Fibroblast of skin of right quadriceps (primary cell): ENCODE data around the gene ST8SIA4.

Source experiments
- DNase-seq: peaks from one replicate; pipeline ENCODE4 v3.0.0-alpha.2; 2013

Gene ST8SIA4

GRCh38 chr5:100903039-100903887, at the start of gene ST8SIA4:
TSS of gene ST8SIA4 (minus strand) at chr5:100903282. CDS start at chr5:100902955, 327 bp downstream.
- DNase-seq: peak; percentile 70

- no peak for DNase-seq
Measured at GRCh38 chr5:100950985-100951384, 47.9 kb upstream of the ST8SIA4 start.

GRCh38 chr5:100913298-100913697, 10.2 kb upstream of the ST8SIA4 start:
- DNase-seq: no peak

- DNase-seq: no peak
Measured at GRCh38 chr5:100909034-100909433, 6.0 kb upstream of the ST8SIA4 start.

- no peak for DNase-seq
Measured at GRCh38 chr5:100905259-100905914, 2.3 kb upstream of the ST8SIA4 start.

- DNase-seq: no peak
Measured at GRCh38 chr5:100904259-100904861, 1.3 kb upstream of the ST8SIA4 start.

GRCh38 chr5:100902440-100903038, 543 bp downstream of the ST8SIA4 start:
- DNase-seq: no peak

- no peak for DNase-seq
Measured at GRCh38 chr5:100901821-100902341, 1.2 kb downstream of the ST8SIA4 start.

GRCh38 chr5:100900796-100901781, 2.0 kb downstream of the ST8SIA4 start:
- DNase-seq: peak; percentile 58

GRCh38 chr5:100900142-100900795, 2.8 kb downstream of the ST8SIA4 start:
- peak; percentile 33 for DNase-seq

- no peak for DNase-seq
Measured at GRCh38 chr5:100899675-100900074, 3.4 kb downstream of the ST8SIA4 start.

GRCh38 chr5:100898504-100899346, 4.4 kb downstream of the ST8SIA4 start:
- DNase-seq: peak; percentile 22

- no peak for DNase-seq
Measured at GRCh38 chr5:100896054-100896453, 7.0 kb downstream of the ST8SIA4 start.

- DNase-seq: no peak
Measured at GRCh38 chr5:100890461-100891008, 12.5 kb downstream of the ST8SIA4 start.

GRCh38 chr5:100889896-100890295, 13.2 kb downstream of the ST8SIA4 start:
- no peak for DNase-seq

GRCh38 chr5:100889165-100889743, 13.8 kb downstream of the ST8SIA4 start:
- no peak for DNase-seq

- DNase-seq: no peak
Measured at GRCh38 chr5:100877274-100877673, 25.8 kb downstream of the ST8SIA4 start.

GRCh38 chr5:100872408-100873190, 30.5 kb downstream of the ST8SIA4 start:
- no peak for DNase-seq
